ACC112 (cell line): ENCODE results near the gene ANKRD6.

ENCODE experiments used
- H2AFZ ChIP-seq: fragments of 200-600 bp; sonication (generic); one replicate; pipeline ENCODE4 v1.6.0; 2017; ENCODE audit warnings: antibody characterized with exemption, low read length; ENCODE audit not compliant: unreplicated experiment
- H3K27ac ChIP-seq: fragments of 200-600 bp; sonication (generic); 2 replicates; pipeline ENCODE4 v1.5.1; 2014; ENCODE audit warnings: low read depth, mild to moderate bottlenecking, antibody characterized with exemption, low read length, moderate library complexity
- H3K27me3 ChIP-seq: fragments of 200-600 bp; sonication (generic); 2 replicates; pipeline ENCODE4 v1.6.1; 2014; ENCODE audit warnings: mild to moderate bottlenecking, antibody characterized with exemption, low read length, moderate library complexity, mixed read lengths; ENCODE audit not compliant: insufficient read depth
- H3K36me3 ChIP-seq: fragments of 200-600 bp; sonication (generic); 2 replicates; pipeline ENCODE4 v1.6.1; 2016; ENCODE audit warnings: mild to moderate bottlenecking, antibody characterized with exemption, low read length, moderate library complexity, mixed read lengths; ENCODE audit not compliant: insufficient read depth
- H3K4me1 ChIP-seq: fragments of 200-600 bp; sonication (generic); one replicate; pipeline ENCODE4 v1.6.1; 2016; ENCODE audit warnings: low read length, mixed read lengths; ENCODE audit not compliant: insufficient read depth, unreplicated experiment, control insufficient read depth
- H3K4me3 ChIP-seq: fragments of 200-600 bp; sonication (generic); 2 replicates; pipeline ENCODE4 v1.5.1; 2014; ENCODE audit warnings: mild to moderate bottlenecking, low read depth, low read length
- H3K79me2 ChIP-seq: fragments of 200-600 bp; sonication (generic); one replicate; pipeline ENCODE4 v1.6.0; 2016; ENCODE audit warnings: low read length; ENCODE audit not compliant: control insufficient read depth, unreplicated experiment, insufficient read depth

The ANKRD6 gene

GRCh38 chr6:89506716-89507617 is 74.0 kb downstream of the ANKRD6 start:
- no peak overlapping the region for H3K4me3 ChIP-seq
- H3K27ac ChIP-seq, result no peak overlapping the region
- no peaks in the 10 kb centered on the region for H3K36me3 ChIP-seq
- H3K4me1 ChIP-seq, result no peaks in the 10 kb centered on the region
- H3K27me3 ChIP-seq, result no peaks in the 10 kb centered on the region
- no peak overlapping the region for H2AFZ ChIP-seq
- H3K79me2 ChIP-seq, result no peaks in the 10 kb centered on the region

- H2AFZ ChIP-seq, result no peak overlapping the region
- H3K79me2 ChIP-seq, result no peaks in the 10 kb centered on the region
- H3K4me1 ChIP-seq, result no peaks in the 10 kb centered on the region
- H3K4me3 ChIP-seq, result no peak overlapping the region
- no peaks in the 10 kb centered on the region for H3K36me3 ChIP-seq
- H3K27ac ChIP-seq, result no peak overlapping the region
- no peaks in the 10 kb centered on the region for H3K27me3 ChIP-seq
Measured at GRCh38 chr6:89508755-89509563, 76.0 kb downstream of the ANKRD6 start.

GRCh38 chr6:89509777-89510281 is 76.9 kb downstream of the ANKRD6 start:
- H3K27me3 ChIP-seq, result no peaks in the 10 kb centered on the region
- H2AFZ ChIP-seq, result no peak overlapping the region
- H3K4me1 ChIP-seq, result no peaks in the 10 kb centered on the region
- H3K79me2 ChIP-seq, result no peaks in the 10 kb centered on the region
- H3K4me3 ChIP-seq, result no peak overlapping the region
- no peak overlapping the region for H3K27ac ChIP-seq
- no peaks in the 10 kb centered on the region for H3K36me3 ChIP-seq

- Histone ChIP-seq H3K36me3 (no peaks in the 10 kb centered on the region), H3K27ac (no peak overlapping the region), H2AFZ (no peak overlapping the region), H3K79me2 (no peaks in the 10 kb centered on the region), H3K27me3 (peaks cover 2% of the 10 kb centered on the region; the same call in 1 of the 2 replicates), H3K4me3 (no peak overlapping the region), H3K4me1 (no peaks in the 10 kb centered on the region)
Measured at GRCh38 chr6:89510393-89510792, 77.4 kb downstream of the ANKRD6 start.

- Histone ChIP-seq H2AFZ (no peak overlapping the region), H3K27me3 (peaks cover 5% of the 10 kb centered on the region; the same call in 1 of the 2 replicates)
Measured at GRCh38 chr6:89518352-89519055, 85.6 kb downstream of the ANKRD6 start.

GRCh38 chr6:89520736-89521135 is 87.8 kb downstream of the ANKRD6 start:
- Histone ChIP-seq H3K79me2 (no peaks in the 10 kb centered on the region), H3K36me3 (no peaks in the 10 kb centered on the region), H3K27ac (no peak overlapping the region), H3K27me3 (no peaks in the 10 kb centered on the region), H3K4me3 (no peak overlapping the region), H3K4me1 (no peaks in the 10 kb centered on the region), H2AFZ (no peak overlapping the region)

More at GRCh38 chr6:89518352-89519055, 85.6 kb downstream of the ANKRD6 start:
- H3K36me3 ChIP-seq, result no peaks in the 10 kb centered on the region
- H3K4me3 ChIP-seq, result no peak overlapping the region
- H3K27ac ChIP-seq, result no peak overlapping the region
- H3K79me2 ChIP-seq, result no peaks in the 10 kb centered on the region
- H3K4me1 ChIP-seq, result no peaks in the 10 kb centered on the region

GRCh38 chr6:89522778-89523177 is 89.8 kb downstream of the ANKRD6 start:
- Histone ChIP-seq H2AFZ (no peak overlapping the region), H3K79me2 (no peaks in the 10 kb centered on the region), H3K27me3 (no peaks in the 10 kb centered on the region), H3K4me1 (no peaks in the 10 kb centered on the region), H3K27ac (no peak overlapping the region), H3K4me3 (no peak overlapping the region), H3K36me3 (no peaks in the 10 kb centered on the region)

GRCh38 chr6:89525786-89526562 is 93.0 kb downstream of the ANKRD6 start:
- no peaks in the 10 kb centered on the region for H3K27me3 ChIP-seq

GRCh38 chr6:89526563-89526869 is 93.6 kb downstream of the ANKRD6 start:
- H3K4me3 ChIP-seq, result no peak overlapping the region

More at GRCh38 chr6:89525786-89526562, 93.0 kb downstream of the ANKRD6 start:
- Histone ChIP-seq H3K36me3 (no peaks in the 10 kb centered on the region), H3K4me3 (no peak overlapping the region), H3K79me2 (no peaks in the 10 kb centered on the region), H3K4me1 (no peaks in the 10 kb centered on the region), H2AFZ (no peak overlapping the region), H3K27ac (no peak overlapping the region)

GRCh38 chr6:89527634-89528033 is 94.7 kb downstream of the ANKRD6 start:
- H3K27ac ChIP-seq, result no peak overlapping the region
- no peaks in the 10 kb centered on the region for H3K36me3 ChIP-seq
- no peak overlapping the region for H2AFZ ChIP-seq
- no peaks in the 10 kb centered on the region for H3K27me3 ChIP-seq
- no peak overlapping the region for H3K4me3 ChIP-seq
- H3K4me1 ChIP-seq, result no peaks in the 10 kb centered on the region
- H3K79me2 ChIP-seq, result no peaks in the 10 kb centered on the region

More at GRCh38 chr6:89526563-89526869, 93.6 kb downstream of the ANKRD6 start:
- Histone ChIP-seq H3K27me3 (no peaks in the 10 kb centered on the region), H3K4me1 (no peaks in the 10 kb centered on the region), H2AFZ (no peak overlapping the region), H3K36me3 (no peaks in the 10 kb centered on the region), H3K79me2 (no peaks in the 10 kb centered on the region), H3K27ac (no peak overlapping the region)
